Stromal cell of bone marrow (primary cell): ENCODE data around the gene SGCE.

Source experiments
- DNase-seq: peaks from one replicate; pipeline ENCODE4 v3.0.0-alpha.2; 2012; ENCODE audit warnings: low read depth

Gene SGCE

DNA sequence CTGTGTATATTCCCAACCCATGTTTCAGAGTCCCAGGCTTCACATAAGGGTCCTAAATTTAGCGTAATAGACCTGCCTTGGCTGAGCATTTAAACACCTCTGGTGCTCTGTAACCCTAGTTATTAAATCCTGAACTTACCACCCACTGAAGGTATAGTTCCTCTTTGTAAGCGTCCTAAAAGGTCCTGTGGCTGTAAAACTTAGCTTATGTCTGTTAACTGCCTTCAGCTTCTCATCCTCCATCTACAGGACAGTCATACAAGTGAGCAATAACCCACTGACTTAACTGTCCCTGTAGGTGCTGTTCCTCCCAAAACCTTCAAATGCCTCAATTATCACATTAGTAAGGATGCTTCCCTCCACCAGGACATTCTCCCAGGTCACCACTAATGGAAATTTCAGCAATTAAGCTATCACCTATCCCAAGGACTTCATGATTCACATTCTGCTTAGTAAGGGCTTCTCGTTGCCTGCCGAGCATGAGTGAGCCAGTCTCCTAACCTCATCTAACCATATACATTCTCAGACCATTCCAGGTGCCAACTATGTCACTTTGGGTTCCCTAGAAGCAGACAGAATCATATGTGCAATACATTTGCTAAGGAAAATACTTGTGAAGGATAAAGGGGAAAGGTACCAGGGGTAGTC lies 90.6 kb downstream of the SGCE start:
- no peak for DNase-seq

DNA sequence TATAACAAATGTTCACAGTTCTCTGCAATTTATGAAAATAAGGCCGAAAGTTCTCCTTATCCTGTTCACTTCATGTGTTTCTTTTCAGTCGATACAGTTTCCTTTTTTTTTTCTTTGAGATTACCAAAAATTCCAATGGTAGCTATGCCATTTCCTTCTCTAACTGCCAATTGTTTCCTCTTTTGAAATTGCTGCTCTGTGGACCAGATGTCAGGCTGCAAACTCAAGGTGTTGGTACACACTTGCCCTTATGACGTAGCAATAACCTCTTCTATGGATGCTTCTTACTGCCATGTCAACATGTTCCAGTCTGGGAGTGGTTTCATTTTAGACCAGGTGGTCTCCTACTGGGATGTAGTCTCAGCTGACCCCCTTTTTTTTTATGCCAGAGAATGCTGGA lies 93.4 kb downstream of the SGCE start:
- DNase-seq, result no peak

GRCh38 chr7:94561841-94562514 lies 94.0 kb downstream of the SGCE start:
- DNase-seq, result no peak

GRCh38 chr7:94559972-94560371 lies 96.0 kb downstream of the SGCE start:
- no peak for DNase-seq

- no peak for DNase-seq
Measured at GRCh38 chr7:94557215-94557614, 98.7 kb downstream of the SGCE start.

GRCh38 chr7:94556028-94556427 lies 99.9 kb downstream of the SGCE start:
- DNase-seq, result no peak

GRCh38 chr7:94547126-94547525 lies 108.8 kb downstream of the SGCE start:
- no peak for DNase-seq

GRCh38 chr7:94540428-94540827 lies 115.5 kb downstream of the SGCE start:
- DNase-seq, result no peak
